ENCODE data around the gene MRPL43. TPM values are rescaled to one million over a fixed set of nuclear protein-coding genes. Genes with fewer than 3 reads are reported as not detected.

Gene MRPL43
- total RNA-seq, 1 experiment from 2014 or later = 136 TPM

- ATAC-seq = no peak
- ChIA-PET POLR2A (no interaction called here), CTCF (no interaction called here), RAD21 (ENCODE audit: low non-redundant PET in 1 of 2, low total read pairs in 2 of 2, uncharacterized antibody in 2 of 2, unreplicated experiment in 2 of 2) (no interaction called here)
- no TSS peak for BruUV-seq (replicated peaks)
- no peak for DNase-seq (ENCODE audit: low read depth, low spot score)
- no peak overlapping the region for H3K4me3 ChIP-seq (replicated peaks in 1 of 2; ENCODE audit: low read depth in 1 of 2, low read length in 2 of 2)
- H3K4me1 ChIP-seq (ENCODE audit: control insufficient read depth in 1 of 2, insufficient read depth in 2 of 2, low read length in 2 of 2) = peaks cover 10 to 39% of the 10 kb centered on the region in 2 experiments; a peak in 3 of 4 replicates
- no peak overlapping the region for H3K4me2 ChIP-seq (ENCODE audit: low read length)
- H3K27ac ChIP-seq (ENCODE audit: low read depth, low read length) = no peak overlapping the region
- H2AFZ ChIP-seq (ENCODE audit: low read depth, low read length, poor library complexity, severe bottlenecking) = no peak overlapping the region
- H3K36me3 ChIP-seq (ENCODE audit: control insufficient read depth in 1 of 2, insufficient read depth in 2 of 2, low read length in 2 of 2) = no peaks in the 10 kb centered on the region
- no peaks in the 10 kb centered on the region for H3K9me3 ChIP-seq (ENCODE audit: control insufficient read depth in 1 of 2, insufficient read depth in 1 of 2, low read depth in 1 of 2, low read length in 2 of 2)
- no peaks in the 10 kb centered on the region for H4K20me1 ChIP-seq (ENCODE audit: insufficient read depth)
- intact Hi-C loops (cut with micrococcal nuclease) = no loop called here
- H3K27me3 ChIP-seq (ENCODE audit: insufficient read depth, low read length) = no peaks in the 10 kb centered on the region
- no peak overlapping the region for H3K9ac ChIP-seq (ENCODE audit: low read length)
- TF ChIP-seq EZH2phosphoT487 (IDR thresholded peaks at IDR 0.05; ENCODE audit: borderline replicate concordance) (no peak), JUND (IDR thresholded peaks at IDR 0.05) (no peak), CEBPB (IDR thresholded peaks at IDR 0.05; ENCODE audit: low read depth) (no peak), POLR2A (IDR thresholded peaks at IDR 0.05; ENCODE audit: borderline replicate concordance, extremely low read depth, insufficient read depth, insufficient read length) (no peak), CTCF (IDR thresholded peaks at IDR 0.05 in 2 of 3, conservative IDR thresholded peaks at IDR 0.05 in 1 of 3; ENCODE audit: borderline replicate concordance in 1 of 3, insufficient read depth in 1 of 3, low read depth in 2 of 3, low read length in 2 of 3) (no peak), ZBTB33 (IDR thresholded peaks at IDR 0.05; ENCODE audit: extremely low read depth, insufficient replicate concordance, low read length) (no peak), ELF1 (IDR thresholded peaks at IDR 0.05; ENCODE audit: borderline replicate concordance, low read depth) (no peak), ATF3 (IDR thresholded peaks at IDR 0.05) (no peak), ZFX (IDR thresholded peaks at IDR 0.05) (no peak), SP1 (IDR thresholded peaks at IDR 0.05; ENCODE audit: low read depth) (no peak), CBX3 (IDR thresholded peaks at IDR 0.05; ENCODE audit: low read depth) (no peak), SIN3A (IDR thresholded peaks at IDR 0.05; ENCODE audit: low read depth) (no peak), ZNF274 (IDR thresholded peaks at IDR 0.05; ENCODE audit: low read depth, low read length) (no peak), EGR1 (IDR thresholded peaks at IDR 0.05; ENCODE audit: low read depth) (no peak), EZH2 (IDR thresholded peaks at IDR 0.05) (no peak), MAX (IDR thresholded peaks at IDR 0.05) (no peak), RAD21 (IDR thresholded peaks at IDR 0.05; ENCODE audit: low read depth) (no peak)
- H3K9me2 ChIP-seq (ENCODE audit: insufficient read depth) = no peaks in the 10 kb centered on the region
- H3K79me2 ChIP-seq (ENCODE audit: insufficient read depth, low read length) = no peaks in the 10 kb centered on the region
Measured at GRCh38 chr10:100972115-100972903, 15.0 kb downstream of the MRPL43 start.

All from HCT116 (cell line).